ENCODE data around the gene CDKN2B-AS1.

GRCh38 chr9:22148528-22148875 is 153.9 kb downstream of the CDKN2B-AS1 start:
- TF ChIP-seq, protein P1, sequence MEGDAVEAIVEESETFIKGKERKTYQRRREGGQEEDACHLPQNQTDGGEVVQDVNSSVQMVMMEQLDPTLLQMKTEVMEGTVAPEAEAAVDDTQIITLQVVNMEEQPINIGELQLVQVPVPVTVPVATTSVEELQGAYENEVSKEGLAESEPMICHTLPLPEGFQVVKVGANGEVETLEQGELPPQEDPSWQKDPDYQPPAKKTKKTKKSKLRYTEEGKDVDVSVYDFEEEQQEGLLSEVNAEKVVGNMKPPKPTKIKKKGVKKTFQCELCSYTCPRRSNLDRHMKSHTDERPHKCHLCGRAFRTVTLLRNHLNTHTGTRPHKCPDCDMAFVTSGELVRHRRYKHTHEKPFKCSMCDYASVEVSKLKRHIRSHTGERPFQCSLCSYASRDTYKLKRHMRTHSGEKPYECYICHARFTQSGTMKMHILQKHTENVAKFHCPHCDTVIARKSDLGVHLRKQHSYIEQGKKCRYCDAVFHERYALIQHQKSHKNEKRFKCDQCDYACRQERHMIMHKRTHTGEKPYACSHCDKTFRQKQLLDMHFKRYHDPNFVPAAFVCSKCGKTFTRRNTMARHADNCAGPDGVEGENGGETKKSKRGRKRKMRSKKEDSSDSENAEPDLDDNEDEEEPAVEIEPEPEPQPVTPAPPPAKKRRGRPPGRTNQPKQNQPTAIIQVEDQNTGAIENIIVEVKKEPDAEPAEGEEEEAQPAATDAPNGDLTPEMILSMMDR (IDR thresholded peaks at IDR 0.05) = no peak
- TF ChIP-seq POLR2A (IDR thresholded peaks at IDR 0.05) = no peak
